Ascending aorta (tissue), 2 donors: ENCODE data around the gene VIT. TPM values are rescaled to one million over a fixed set of nuclear protein-coding genes. Genes with fewer than 3 reads are reported as not detected.

Experiments
- DNase-seq, 2 donors: peaks; one replicate each; pipeline ENCODE4 v3.0.0-alpha.2; 2019; ENCODE audit warnings: low spot score in 2 of 2
- H3K27ac ChIP-seq, 2 donors: fragments of 200-600 bp; sonication (generic); one replicate each; pipeline ENCODE4 v1.5.1; 2016 to 2017; ENCODE audit warnings: mild to moderate bottlenecking in 1 of 2
- H3K27me3 ChIP-seq: fragments of 200-600 bp; sonication (generic); one replicate; pipeline ENCODE4 v1.5.1; 2017
- H3K36me3 ChIP-seq, 2 donors: fragments of 200-600 bp; sonication (generic); one replicate each; pipeline ENCODE4 v1.5.1; 2016
- H3K4me1 ChIP-seq, 2 donors: fragments of 200-600 bp; sonication (generic); one replicate each; pipeline ENCODE4 v1.5.1; 2016 to 2017; ENCODE audit warnings: mild to moderate bottlenecking in 1 of 2
- H3K4me3 ChIP-seq, 2 donors: fragments of 200-600 bp; sonication (generic); one replicate each; pipeline ENCODE4 v1.5.1; 2016 to 2017; ENCODE audit warnings: mild to moderate bottlenecking in 1 of 2
- H3K9me3 ChIP-seq, 2 donors: fragments of 200-600 bp; sonication (generic); one replicate each; pipeline ENCODE4 v1.5.1; 2016
- CTCF ChIP-seq, 3 experiments: fragments of 200-600 bp in 2 of 3; fragments of 450-650 bp in 1 of 3; sonication (generic) in 2 of 3; IDR thresholded peaks; one replicate each; pipeline ENCODE4 v1.5.1; 2016 to 2019; ENCODE audit warnings: antibody characterized with exemption in 3 of 3, mild to moderate bottlenecking in 1 of 3, moderate library complexity in 1 of 3
- intact Hi-C: fragments of 100-400 bp; cut with DNase I; formaldehyde crosslinking; loops from one replicate; pipeline ENCODE4 v1.15.1; 2023
- total RNA-seq: library from RNA; depleted of rRNA; stranded (reverse); fragments of >200 nt; gene quantifications from one replicate; pipeline ENCODE4 v1.1.0, GENCODE V29; 2016

Gene VIT, protein sequence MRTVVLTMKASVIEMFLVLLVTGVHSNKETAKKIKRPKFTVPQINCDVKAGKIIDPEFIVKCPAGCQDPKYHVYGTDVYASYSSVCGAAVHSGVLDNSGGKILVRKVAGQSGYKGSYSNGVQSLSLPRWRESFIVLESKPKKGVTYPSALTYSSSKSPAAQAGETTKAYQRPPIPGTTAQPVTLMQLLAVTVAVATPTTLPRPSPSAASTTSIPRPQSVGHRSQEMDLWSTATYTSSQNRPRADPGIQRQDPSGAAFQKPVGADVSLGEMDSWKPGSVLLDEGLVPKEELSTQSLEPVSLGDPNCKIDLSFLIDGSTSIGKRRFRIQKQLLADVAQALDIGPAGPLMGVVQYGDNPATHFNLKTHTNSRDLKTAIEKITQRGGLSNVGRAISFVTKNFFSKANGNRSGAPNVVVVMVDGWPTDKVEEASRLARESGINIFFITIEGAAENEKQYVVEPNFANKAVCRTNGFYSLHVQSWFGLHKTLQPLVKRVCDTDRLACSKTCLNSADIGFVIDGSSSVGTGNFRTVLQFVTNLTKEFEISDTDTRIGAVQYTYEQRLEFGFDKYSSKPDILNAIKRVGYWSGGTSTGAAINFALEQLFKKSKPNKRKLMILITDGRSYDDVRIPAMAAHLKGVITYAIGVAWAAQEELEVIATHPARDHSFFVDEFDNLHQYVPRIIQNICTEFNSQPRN
- 8.1 TPM for total RNA-seq

DNA sequence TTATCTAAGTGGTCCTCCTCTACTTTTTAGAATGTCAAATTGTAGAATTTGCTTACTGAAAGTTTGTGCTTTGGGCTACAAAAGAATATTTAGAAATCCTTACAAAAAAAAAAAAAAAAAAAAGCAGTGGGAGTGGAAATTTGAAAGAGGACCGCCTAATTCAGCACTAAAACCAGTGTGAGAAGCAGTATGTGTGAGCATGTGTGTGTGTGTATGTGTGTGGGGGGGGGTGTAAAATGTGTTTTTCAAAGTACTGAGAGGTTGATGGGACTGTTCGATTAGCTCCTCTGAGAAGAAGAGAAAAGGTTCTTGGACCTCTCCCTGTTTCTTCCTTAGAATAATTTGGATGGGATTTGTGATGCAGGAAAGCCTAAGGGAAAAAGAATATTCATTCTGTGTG, at the start of gene VIT:
Gene VIT (plus strand): TSS at position 175 of the 400 bp plus-strand sequence. CDS start 19,664 bp downstream, outside the sequence.
- no peak within 1 kb of the TSS for H3K27ac ChIP-seq
- peak within 1 kb of the TSS in 1 of 2 donors; percentile 25 for H3K4me3 ChIP-seq

DNA sequence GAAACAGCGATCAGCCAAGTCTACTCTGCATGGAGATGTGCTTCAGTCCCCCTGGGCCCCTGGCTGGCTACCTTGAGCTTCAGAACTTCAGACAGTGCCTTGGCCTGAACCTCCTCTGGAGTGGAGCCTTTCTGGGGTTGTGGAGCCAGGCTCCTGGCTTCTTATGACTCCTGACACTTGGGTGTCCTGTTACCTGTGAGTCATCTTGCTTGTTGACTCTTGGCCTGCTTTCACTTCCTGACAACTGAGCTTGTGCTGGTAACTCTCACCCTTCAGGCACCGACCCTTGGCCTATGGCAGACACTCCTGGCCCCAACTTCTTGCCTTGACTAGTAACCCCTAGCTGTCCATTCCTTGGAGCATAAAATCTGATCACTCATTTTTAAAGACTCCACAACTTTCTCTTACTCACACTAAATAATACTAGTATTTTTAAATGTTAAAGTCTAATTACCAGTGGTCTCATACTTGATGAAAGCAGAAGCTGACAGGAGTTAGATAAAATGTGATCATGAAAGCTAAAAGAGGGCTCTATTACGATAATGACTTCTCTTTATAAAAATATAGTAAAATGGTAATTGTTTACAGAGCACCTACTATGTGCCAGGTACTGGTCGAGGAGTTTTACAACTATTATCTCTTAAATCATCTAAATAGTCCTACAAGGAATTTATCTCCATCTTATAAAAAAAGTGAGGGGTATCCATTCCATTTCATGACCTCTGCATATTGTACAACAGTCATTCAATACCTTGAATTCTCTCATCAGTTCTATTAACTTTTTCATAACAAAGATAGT, 46.3 kb upstream of the VIT start:
- Histone ChIP-seq H3K36me3 (no peaks in the 10 kb centered on the region), H3K27ac (no peak overlapping the region), H3K9me3 (no peaks in the 10 kb centered on the region), H3K27me3 (no peaks in the 10 kb centered on the region), H3K4me1 (no peaks in the 10 kb centered on the region), H3K4me3 (no peak overlapping the region)
- DNase-seq = no peak
- intact Hi-C loops = no loop called here
- TF ChIP-seq CTCF (IDR thresholded peaks at IDR 0.05) = no peak

More for the DNA sequence above, at the start of gene VIT:
- Histone ChIP-seq H3K36me3 (no peaks in the 10 kb centered on the region), H3K27me3 (no peaks in the 10 kb centered on the region), H3K4me1 (peaks cover 0 to 6% of the 10 kb centered on the region in 2 donors), H3K9me3 (no peaks in the 10 kb centered on the region)
- DNase-seq = no peak
- intact Hi-C loops = no loop called here
- no peak for TF ChIP-seq CTCF (IDR thresholded peaks at IDR 0.05)

- Histone ChIP-seq H3K27ac (no peak overlapping the region), H3K4me1 (no peaks in the 10 kb centered on the region), H3K9me3 (no peaks in the 10 kb centered on the region), H3K36me3 (no peaks in the 10 kb centered on the region), H3K4me3 (no peak overlapping the region), H3K27me3 (no peaks in the 10 kb centered on the region)
- no peak for TF ChIP-seq CTCF (IDR thresholded peaks at IDR 0.05)
- DNase-seq = no peak
- intact Hi-C loops = no loop called here
These were observed 43.4 kb upstream of the VIT start for GRCh38 chr2:36653155-36653554.

- Histone ChIP-seq H3K27ac (no peak overlapping the region), H3K9me3 (no peaks in the 10 kb centered on the region), H3K27me3 (no peaks in the 10 kb centered on the region), H3K4me3 (no peak overlapping the region), H3K36me3 (no peaks in the 10 kb centered on the region), H3K4me1 (no peaks in the 10 kb centered on the region)
- intact Hi-C loops = no loop called here
- TF ChIP-seq CTCF (IDR thresholded peaks at IDR 0.05) = no peak
- no peak for DNase-seq
These were observed 42.4 kb upstream of the VIT start for GRCh38 chr2:36653967-36654694.

DNA sequence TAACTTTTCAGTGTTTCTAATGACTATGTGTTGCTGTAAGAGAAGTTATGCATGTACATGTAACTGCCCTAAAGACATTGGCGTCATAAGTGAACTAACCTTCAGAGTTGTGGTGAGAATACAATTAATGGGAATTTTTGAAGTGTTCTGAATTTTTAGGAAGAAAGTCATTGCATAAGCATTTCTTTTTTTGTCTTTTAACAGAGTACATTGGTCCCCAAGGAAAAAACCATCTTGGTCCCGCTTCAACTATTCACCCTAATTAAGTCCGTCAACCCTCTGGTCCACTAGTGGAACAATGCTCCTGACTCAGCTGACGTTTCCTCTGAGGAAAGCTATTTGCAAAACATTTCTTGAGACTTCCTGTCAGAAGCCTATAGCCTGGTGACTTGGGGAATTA, 41.1 kb upstream of the VIT start:
- intact Hi-C loops = no loop called here
- peak overlapping the region in 1 of 2 donors; percentile 15 for H3K27ac ChIP-seq

More for the DNA sequence above, 41.1 kb upstream of the VIT start:
- Histone ChIP-seq H3K27me3 (no peaks in the 10 kb centered on the region), H3K4me1 (no peaks in the 10 kb centered on the region), H3K4me3 (no peak overlapping the region), H3K9me3 (no peaks in the 10 kb centered on the region), H3K36me3 (no peaks in the 10 kb centered on the region)
- DNase-seq = no peak
- TF ChIP-seq CTCF (IDR thresholded peaks at IDR 0.05) = no peak
